ENCODE data around the gene CLEC16A. TPM values are rescaled to one million over a fixed set of nuclear protein-coding genes. Genes with fewer than 3 reads are reported as not detected.
"Not testable (repeated sequence)": the region's sequence is repeated elsewhere in the genome, so short reads cannot be mapped to it uniquely, and the experiment has no call there.

Gene CLEC16A
- 16.1 TPM for polyA plus RNA-seq (2013, experiment 1 of 2; ENCODE audit: insufficient read length)
- polyA plus RNA-seq (2013, experiment 2 of 2; ENCODE audit: insufficient read length): 12.6 TPM

GRCh38 chr16:10944249-10945064, at the start of gene CLEC16A:
Gene CLEC16A (plus strand): TSS chr16:10944564. CDS start chr16:10944718, 154 bp downstream.
- DNase-seq: peak; percentile 96

GRCh38 chr16:10895053-10895946, 49.1 kb upstream of the CLEC16A start:
- DNase-seq: peak; percentile 57

- no peak for DNase-seq
Observed at GRCh38 chr16:10896165-10896564, 48.2 kb upstream of the CLEC16A start.

- no peak for DNase-seq
Observed at GRCh38 chr16:10896723-10897122, 47.6 kb upstream of the CLEC16A start.

GRCh38 chr16:10897134-10897533, 47.2 kb upstream of the CLEC16A start:
- no peak for DNase-seq

GRCh38 chr16:10902999-10903398, 41.4 kb upstream of the CLEC16A start:
- no peak for DNase-seq

- no peak for DNase-seq
Observed at GRCh38 chr16:10906482-10906881, 37.9 kb upstream of the CLEC16A start.

GRCh38 chr16:10906914-10907756, 37.2 kb upstream of the CLEC16A start:
- DNase-seq: no peak

- no peak for DNase-seq
Observed at GRCh38 chr16:10907757-10908045, 36.7 kb upstream of the CLEC16A start.

- DNase-seq: no peak
Observed at GRCh38 chr16:10911267-10911666, 33.1 kb upstream of the CLEC16A start.

GRCh38 chr16:10916534-10916933, 27.8 kb upstream of the CLEC16A start:
- no peak for DNase-seq

GRCh38 chr16:10918294-10919002, 25.9 kb upstream of the CLEC16A start:
- DNase-seq: peak; percentile 90

GRCh38 chr16:10919003-10919351, 25.4 kb upstream of the CLEC16A start:
- DNase-seq: no peak

- no peak for DNase-seq
Observed at GRCh38 chr16:10920726-10921427, 23.5 kb upstream of the CLEC16A start.

- no peak for DNase-seq
Observed at GRCh38 chr16:10921536-10922327, 22.6 kb upstream of the CLEC16A start.

- DNase-seq: peak; percentile 20
Observed at GRCh38 chr16:10922328-10923145, 21.8 kb upstream of the CLEC16A start.

GRCh38 chr16:10923146-10923649, 21.2 kb upstream of the CLEC16A start:
- no peak for DNase-seq

GRCh38 chr16:10923650-10924214, 20.6 kb upstream of the CLEC16A start:
- no peak for DNase-seq

GRCh38 chr16:10925285-10925684, 19.1 kb upstream of the CLEC16A start:
- DNase-seq: not testable (repeated sequence)

Data from fibroblast of skin of scalp (primary cell).